HG03196 (cell line): ENCODE data around the gene SDHAF3.
"Not testable (repeated sequence)": the region's sequence is repeated elsewhere in the genome, so short reads cannot be mapped to it uniquely, and the experiment has no call there.

Experiments
- ATAC-seq: cut with Tn5 transposase; IDR thresholded peaks from one replicate; pipeline ENCODE4 v1.9.1; 2021; ENCODE audit not compliant: unreplicated experiment

The SDHAF3 gene

DNA sequence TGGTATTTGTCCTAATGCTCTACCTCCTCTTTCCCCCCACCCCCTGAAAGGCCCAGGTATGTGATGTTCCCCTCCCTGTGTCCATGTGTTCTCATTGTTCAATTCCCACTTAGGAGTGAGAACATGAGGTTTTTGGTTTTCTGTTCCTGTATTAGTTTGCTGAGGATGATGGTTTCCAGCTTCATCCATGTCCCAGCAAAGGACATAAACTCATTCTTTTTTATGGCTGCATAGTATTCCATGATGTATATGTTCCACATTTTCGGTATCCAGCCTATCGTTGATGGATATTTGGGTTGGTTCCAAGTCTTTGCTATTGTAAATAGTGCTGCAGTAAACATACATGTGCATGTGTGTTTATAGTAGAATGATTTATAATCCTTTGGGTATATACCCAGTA lies 5.6 kb downstream of the SDHAF3 start:
- ATAC-seq: not testable (repeated sequence)

DNA sequence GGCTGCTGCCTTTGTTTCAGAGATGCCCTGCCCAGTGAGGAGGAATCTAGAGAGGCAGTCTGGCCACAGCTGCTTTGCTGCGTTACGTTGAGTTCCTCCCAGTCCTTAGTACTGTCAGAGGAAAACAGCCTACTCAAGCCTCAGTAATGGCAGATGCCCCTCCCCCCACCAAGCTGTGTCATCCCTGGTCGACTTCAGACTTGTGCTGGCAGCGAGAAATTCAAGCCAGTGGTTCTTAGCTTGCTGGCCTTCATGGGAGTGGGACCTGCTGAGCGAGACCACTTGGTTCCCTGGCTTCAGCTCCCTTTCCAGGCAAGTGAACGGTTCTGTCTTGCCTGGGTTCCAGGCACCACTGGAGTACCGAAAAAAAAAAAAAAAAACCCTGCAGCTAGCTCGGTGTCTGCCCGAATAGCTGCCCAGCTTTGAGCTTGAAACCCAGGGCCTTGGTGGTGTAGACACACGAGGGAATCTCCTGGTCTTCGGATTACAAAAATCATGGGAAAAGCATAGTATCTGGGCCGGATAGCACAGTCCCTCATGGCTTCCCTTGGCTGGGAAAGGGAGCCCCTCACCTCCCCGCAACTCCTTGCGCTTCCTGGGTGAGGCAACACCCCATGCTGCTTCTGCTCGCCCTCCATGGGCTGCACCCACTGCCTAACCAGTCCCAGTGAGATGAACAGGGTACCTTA lies 9.1 kb downstream of the SDHAF3 start:
- no peak for ATAC-seq

DNA sequence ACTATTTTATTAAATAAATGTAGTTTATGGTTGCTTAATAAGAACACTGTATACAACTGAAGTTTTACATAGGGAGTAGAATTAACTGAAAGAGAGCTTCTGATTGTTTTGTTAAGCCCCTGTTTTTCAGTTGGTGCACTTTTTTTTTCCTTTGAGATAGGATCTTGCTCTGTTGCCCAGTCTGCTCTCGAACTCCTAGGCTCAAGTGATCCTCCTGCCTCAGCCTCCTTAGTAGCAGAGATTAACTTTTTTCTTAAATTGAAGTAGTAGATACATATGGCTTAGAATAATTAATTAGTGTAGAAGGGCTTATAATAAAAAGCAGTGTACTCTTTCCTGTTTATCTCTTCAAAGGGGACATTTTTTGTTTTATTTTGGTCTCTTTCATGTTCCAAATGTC lies 11.2 kb downstream of the SDHAF3 start:
- no peak for ATAC-seq

DNA sequence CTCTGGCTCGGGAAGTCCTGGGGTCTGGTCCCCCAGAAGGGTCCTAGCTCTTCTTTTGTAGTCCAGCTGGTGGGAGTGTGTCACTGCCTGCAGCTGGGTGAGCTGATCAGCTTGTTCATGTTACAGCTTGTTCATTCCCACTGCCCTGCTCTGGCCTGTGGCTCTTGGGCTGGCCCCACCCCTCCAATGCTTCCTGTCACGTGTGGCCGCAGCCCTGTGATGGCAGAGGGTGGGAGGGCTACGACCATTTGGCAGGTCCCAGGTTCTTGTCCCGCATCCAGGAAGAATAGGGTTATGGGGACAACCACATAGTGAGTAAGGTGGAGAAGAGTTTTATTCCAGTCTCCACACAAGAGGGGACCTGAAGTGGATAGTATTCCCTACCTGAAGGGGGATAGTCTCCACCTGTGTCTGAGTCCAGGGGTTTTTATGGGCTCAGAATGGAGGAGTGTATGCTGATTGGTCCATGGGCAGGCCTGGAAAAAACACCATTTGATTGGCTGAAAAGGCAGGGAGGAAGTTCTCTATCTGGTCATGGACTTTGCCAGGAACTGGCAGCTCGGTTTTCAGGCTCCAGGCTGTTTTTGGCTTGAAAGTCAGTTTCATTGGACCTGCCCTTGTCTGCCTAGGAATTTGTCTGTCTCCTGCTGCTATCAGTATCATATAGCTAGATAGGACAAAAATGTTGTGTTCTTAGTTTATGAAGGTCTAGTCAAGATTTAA lies 13.1 kb downstream of the SDHAF3 start:
- ATAC-seq: no peak

DNA sequence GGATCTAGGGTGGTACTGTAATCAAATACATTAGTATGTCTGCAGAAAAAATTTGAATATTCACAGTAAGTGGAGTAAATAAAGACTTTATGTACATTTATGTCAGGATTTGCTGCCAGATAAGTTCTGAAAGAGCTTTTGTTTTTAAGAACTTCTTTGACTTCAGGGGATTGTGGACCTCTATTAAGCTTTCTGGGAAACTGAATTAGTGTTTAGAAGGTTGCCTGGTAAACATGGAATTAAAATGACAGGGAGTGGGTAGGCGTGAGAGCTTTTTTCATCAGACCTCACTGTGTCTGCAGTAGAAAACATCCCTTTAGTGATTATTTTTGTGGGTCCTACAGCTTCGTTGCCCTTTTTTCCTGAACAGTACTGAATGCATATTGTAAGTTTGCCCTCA lies 15.7 kb downstream of the SDHAF3 start:
- no peak for ATAC-seq

DNA sequence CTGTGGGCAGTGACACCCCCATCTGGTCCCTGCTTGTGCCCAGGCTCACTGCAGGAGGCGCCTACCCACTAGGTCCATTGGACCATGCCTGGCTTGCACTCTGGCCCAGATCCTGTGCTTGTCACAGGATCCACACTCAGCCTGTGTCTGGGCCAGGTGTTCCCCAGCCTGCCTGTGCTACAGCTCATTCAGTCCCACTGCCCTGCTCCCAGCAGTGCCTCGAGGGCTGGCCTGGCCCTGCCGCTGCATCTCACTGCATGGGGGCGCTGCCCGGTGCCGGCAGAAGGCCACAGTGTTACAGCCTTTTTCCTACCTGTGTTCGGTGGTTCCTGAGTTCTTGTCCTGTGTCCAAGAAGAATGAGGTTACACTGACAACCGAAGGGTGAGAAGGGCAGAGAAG lies 21.3 kb downstream of the SDHAF3 start:
- no peak for ATAC-seq

DNA sequence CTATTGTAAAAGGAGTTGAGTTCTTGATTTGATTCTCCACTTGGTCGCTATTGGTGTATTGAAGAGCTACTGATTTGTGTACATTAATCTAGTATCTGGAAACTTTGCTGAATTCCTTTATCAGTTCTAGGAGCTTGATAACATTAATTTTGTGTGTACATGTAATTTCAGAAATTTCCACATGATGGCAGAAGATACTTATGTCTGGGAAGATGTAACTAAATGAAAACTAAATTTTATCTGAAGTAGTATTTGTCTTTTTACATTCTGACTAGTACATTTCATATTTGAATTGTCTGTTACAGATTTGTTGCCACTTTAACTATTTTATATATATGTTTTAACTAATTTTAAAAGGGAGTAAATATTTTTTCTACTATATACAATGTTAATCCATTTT lies 27.6 kb downstream of the SDHAF3 start:
- no peak for ATAC-seq

DNA sequence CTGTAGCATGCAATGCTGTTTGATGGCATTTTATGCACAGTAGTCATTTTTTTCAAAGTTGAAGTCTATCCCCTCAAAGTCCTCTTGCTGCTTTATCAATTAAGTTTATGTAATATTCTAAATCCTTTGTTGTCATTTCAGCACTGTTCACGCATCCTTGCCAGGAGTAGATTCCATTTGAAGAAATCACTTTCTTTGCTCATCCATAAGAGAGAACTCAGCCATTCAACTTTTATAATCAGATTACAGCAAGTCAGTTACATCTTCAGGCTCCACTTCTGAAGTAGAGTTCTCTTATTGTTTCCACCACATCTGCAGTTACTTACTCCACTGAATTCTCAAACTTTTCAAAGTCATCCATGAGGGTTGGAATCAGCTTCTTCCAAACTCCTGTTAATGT lies 32.3 kb downstream of the SDHAF3 start:
- no peak for ATAC-seq

DNA sequence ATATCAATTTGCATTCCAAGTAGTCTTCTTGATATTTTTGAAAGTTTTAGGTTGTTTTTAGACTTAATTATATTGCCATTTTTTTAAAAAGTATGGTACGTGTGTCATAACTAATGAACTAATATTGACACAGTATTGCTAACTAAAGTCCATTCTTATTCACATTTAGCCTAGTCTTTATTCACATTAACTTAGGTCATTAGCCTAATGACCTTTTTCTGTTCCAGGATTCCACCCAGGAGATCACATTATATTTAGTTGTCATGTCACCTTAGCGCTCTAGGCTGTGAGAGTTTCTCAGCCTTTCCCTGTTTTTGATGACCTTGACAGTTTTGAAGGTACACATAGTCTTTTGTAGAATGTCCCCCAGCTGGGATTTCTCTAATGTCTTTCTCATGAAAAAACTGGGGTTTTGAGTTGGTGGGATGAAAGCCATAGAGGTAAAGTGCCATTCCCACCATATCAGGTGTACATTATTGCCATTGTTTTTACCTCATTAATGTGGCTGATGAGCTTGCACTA lies 38.5 kb downstream of the SDHAF3 start:
- no peak for ATAC-seq

DNA sequence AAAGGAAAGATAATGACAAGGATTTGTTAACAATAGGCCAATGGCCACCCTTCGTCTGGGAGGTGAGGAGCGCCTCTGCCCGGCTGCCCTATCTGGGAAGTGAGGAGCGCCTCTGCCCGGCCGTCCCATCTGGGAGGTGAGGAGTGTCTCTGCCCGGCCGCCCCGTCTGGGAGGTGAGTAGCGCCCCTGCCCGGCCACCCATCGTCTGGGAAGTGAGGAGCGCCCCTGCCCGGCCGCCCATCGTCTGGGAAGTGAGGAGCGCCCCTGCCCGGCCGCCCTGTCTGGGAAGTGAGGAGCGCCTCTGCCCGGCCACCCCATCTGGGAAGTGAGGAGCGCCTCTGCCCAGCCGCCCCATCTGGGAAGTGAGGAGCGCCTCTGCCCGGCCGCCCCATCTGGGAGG lies 42.5 kb downstream of the SDHAF3 start:
- ATAC-seq: not testable (repeated sequence)

DNA sequence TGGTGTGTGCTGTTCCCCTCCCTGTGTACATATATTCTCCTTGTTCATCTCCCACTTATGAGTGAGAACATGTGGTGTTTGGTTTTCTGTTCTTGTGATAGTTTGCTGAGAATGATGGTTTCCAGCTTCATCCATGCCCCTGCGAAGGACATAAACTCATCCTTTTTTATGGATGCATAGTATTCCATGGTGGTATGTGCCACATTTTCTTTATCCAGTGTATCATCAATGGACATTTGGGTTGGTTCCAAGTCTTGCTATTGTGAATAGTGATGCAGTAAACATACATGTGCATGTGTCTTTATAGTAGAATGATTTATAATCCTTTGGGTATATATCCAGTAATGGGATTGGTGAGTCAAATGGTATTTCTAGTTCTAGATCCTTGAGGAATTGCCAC lies 44.1 kb downstream of the SDHAF3 start:
- not testable (repeated sequence) for ATAC-seq

DNA sequence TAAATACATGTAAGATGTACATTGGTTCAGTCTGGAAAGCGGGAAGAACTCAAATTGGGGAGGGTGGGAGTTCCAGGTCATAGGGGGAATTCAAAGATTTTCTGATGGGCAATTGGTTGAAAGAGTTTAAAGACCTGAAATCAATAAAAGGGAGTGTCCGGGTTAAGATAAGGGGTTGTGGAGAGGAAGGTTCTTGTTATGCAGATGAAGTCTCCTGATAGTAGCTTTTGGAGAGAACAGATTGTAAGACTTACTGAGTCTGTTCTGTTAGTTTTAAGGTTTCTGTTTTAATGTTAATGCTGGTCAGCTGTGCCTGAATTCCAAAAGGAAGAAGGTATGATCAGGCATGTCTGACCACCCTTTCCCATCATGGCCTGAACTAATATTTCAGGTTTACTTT lies 48.8 kb downstream of the SDHAF3 start:
- no peak for ATAC-seq

DNA sequence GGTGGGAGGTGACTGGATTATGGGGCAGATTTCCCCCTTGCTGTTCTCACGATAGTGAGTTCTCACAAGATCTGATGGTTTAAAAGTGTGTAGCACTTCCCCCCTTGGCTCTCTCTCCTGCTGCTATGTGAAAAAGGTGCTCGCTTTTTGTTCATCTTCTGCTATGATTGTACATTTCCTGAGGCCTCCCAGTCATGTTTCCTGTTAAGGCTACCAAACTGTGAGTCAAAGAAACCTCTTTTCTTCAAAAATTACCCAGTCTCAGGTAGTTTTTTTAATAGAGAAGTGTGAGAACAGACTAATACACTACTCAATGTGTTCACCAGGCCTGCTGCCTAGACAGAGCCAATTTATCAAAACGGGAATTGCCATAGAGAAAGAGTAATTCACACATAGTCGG lies 49.7 kb downstream of the SDHAF3 start:
- no peak for ATAC-seq

DNA sequence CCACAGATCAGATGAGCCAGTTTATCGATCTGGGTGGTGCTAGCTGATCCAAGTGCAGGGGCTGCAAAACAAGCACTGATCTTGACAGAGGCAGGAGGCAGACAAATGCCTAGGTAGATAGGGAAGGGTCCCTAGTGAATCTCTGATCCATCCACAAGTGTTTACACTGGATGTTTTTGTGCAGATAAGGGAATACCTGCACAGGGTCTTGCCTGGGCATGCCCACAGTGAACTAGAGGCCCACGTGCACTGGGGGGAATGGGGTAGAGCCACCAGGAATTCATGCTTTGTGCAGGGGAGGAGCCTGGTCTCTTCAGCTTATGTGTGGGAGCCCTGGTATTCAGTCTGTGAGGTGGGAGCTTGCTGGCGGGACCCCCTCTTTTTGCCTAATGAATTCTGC lies 50.3 kb downstream of the SDHAF3 start:
- ATAC-seq: no peak

DNA sequence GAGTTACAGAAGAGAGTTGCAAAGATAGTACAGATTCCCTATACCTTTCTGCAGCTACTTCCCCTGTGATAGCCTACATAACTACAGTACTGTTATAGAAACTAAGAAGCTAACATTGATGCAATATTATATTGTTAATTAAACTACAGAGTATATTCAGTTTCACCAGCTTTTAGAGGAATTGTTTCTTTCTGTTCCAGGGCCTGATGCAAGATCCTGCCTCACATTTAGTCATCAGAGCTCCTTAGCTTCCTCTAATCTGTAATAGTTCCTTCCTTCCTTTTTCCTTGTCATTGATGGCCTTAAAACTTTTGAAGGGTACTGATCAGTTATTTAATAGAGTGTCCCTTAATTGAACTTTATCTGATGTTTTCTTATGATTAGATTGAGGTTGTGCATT lies 56.8 kb downstream of the SDHAF3 start:
- no peak for ATAC-seq

DNA sequence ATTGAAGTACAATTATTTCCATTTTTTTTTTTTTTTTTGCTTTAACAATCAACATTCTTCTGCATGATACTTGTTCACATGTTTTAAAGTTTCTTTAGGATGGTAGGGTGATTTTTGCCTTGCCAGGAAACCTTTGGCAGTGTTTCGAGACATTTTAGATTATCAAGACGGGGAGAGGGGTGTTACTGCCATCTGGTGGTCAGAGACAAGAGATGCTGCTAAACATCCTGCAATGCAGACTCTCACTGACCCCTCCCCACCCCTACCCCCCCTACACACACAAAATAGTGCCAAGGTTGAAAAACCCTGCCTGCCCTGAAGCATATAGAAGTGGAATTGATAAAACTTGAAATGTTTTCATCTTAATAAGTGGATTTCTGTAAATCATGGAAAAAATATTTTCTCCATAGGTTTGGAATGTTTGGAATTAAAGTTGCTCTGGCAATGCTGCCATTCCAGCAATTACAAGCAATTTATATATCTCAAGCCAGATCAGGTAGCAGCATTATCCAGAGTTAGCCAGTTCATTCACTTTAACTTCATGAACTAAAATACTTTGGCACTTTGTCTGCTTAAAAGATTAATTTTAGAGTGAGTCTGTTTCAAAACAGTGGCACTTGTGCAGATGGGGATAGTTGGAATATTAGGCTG lies 62.1 kb downstream of the SDHAF3 start:
- ATAC-seq: no peak

DNA sequence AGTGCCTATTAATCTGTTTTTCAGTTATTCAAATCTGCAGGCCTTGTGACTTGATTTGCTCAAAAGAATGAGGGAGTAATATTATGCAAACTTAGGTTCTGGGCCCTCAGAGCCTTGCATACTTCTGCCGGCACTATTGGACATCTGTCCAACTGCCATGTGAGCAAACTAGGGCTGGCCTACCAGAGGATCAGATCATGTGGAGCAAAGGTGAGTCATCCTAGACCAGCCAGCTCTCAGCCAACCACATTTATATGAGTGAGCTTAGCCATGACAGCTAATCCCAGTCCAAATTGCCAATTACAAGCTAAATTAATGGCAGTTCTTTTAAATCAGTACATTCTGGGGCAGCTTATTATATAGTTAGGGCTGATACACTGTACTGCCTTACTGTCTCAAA lies 69.6 kb downstream of the SDHAF3 start:
- no peak for ATAC-seq

DNA sequence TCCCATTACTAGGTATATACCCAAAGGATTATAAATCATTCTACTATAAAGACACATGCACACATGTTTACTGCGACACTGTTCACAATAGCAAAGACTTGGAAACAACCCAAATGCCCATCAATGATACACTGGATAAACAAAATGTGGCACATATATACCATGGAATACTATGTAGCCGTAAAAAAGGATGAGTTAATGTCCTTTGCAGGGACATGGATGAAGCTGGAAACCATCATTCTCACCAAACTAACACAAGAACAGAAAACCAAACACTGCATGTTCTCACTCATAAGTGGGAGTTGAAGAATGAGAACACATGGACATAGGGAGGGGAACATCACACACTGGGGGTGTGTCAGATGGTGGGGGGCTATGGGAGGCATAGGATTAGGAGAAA lies 78.7 kb downstream of the SDHAF3 start:
- not testable (repeated sequence) for ATAC-seq

DNA sequence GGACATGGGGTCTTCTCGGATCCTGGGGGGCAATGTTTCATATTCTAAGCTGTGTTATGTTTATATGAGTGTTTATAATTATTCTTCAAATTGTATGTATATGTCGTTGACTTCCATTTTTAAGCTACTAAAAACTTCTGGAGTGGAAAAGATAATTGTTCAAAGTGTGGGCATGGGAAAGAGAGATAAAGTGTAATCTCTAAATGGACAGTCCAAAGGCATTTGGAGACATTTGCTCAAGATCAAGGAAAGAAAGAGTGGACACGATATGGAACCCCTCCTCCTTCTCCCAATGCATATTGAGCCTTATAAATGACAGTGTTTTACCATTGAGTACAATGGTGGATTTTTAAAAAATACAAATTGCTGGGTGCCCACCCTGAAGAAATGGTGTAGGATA lies 81.1 kb downstream of the SDHAF3 start:
- no peak for ATAC-seq

DNA sequence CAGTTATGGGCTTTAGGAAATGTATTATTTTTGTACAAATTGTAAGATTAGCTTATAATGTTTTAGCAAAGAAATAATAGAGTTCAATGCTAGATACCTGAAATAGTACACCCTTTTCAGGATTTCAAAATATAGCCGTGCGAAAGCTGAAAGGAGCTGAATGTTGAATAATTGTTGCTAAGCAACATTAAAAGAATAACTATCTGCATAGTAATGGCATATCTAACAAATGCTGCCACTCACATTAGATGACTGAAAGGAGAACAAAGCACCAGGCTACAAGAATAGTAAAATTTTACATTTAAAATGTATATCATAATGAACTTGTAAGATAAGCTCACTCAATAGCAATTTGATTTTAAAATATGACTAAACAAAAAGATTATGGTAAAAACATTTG lies 82.5 kb downstream of the SDHAF3 start:
- no peak for ATAC-seq

DNA sequence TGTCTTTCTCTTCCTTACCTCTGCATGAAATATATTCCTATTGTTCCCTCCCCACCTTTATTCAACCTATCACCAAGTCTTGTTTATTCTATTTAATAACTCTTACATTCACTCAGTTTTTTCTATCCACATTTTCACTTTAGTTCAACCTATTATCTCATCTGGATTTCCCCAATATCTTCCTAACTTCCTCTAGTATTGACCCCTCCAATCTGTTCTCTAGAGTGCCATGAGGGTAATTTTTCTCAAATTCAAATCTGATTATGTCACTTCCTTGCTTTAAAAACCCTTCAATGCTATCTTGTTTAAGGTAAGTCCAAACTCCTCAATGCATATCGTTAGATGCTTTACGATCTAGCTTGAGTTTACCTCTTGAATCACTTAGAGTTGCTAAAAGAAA lies 86.5 kb downstream of the SDHAF3 start:
- ATAC-seq: no peak

DNA sequence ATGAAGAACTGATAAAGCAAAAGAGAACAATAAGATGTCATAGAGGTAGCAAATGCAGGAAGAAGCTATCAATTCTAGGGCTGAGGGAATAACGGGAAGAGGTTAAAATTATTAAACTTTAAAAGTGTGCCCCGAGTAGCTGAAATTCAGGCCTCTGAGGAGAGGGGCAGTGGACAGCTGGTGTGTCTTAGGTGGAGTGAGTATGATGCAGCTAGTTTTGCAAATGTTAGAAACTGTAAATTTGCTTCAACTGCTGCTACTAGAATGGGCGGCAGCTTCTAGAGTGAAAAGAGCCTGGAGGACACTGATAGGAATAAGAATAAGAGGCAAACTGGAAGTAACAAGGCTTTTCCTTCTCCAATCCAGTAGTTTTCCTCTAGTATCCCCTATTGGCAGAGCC lies 87.3 kb downstream of the SDHAF3 start:
- no peak for ATAC-seq
